ENCODE measurements around the gene FAM184B.

The FAM184B gene

GRCh38 chr4:17605236-17605635 is 176.2 kb downstream of the FAM184B start:
- Histone ChIP-seq H3K27me3 (ENCODE audit: insufficient read depth, low read length, poor library complexity, severe bottlenecking) (no peaks in the 10 kb centered on the region), H2AFZ (ENCODE audit: low read length) (no peak overlapping the region), H3K9ac (ENCODE audit: low read depth, low read length, poor library complexity, severe bottlenecking) (no peak overlapping the region), H3K9me2 (replicated peaks; ENCODE audit: low read depth, low read length) (no peaks in the 10 kb centered on the region), H4K20me1 (ENCODE audit: insufficient read depth, low read length, poor library complexity, severe bottlenecking) (no peaks in the 10 kb centered on the region), H3K4me3 (ENCODE audit: low read length, poor library complexity, severe bottlenecking) (no peak overlapping the region), H3F3A (ENCODE audit: low read depth) (no peaks in the 10 kb centered on the region), H3K4me2 (ENCODE audit: low read depth, low read length, poor library complexity, severe bottlenecking) (no peak overlapping the region), H3K4me1 (ENCODE audit: insufficient read depth, low read length, poor library complexity, severe bottlenecking) (no peaks in the 10 kb centered on the region), H3K36me3 (ENCODE audit: insufficient read depth, low read length) (peaks cover 52% of the 10 kb centered on the region; the same call in 1 of the 2 replicates), H3K79me2 (ENCODE audit: insufficient read depth, low read length) (no peaks in the 10 kb centered on the region), H3K9me3 (ENCODE audit: insufficient read depth, low read depth, low read length) (no peaks in the 10 kb centered on the region)
- TF ChIP-seq CTCF (conservative IDR thresholded peaks at IDR 0.05; ENCODE audit: low read length) (no peak), EZH2phosphoT487 (IDR thresholded peaks at IDR 0.05; ENCODE audit: borderline replicate concordance) (no peak)

DNA sequence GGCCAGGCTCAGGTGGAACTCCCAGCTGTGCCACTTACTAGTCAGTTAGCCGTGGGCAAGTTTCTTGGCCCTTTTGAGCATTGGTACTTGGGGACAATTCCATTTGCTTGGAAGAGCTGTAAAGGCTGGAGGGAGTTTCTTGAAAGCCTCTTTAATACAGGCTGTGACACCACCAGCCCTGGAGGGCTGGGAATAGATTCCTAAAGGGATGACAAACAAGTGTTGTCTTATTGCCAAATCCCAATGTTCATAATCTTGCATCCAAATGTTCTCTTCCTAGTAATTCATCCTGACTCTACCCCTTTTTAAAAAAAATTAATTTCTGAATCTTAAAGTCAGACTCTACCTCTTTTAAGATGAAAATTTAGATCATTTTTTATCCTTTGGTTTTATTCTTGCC is 181.6 kb downstream of the FAM184B start:
- Histone ChIP-seq H3K4me3 (ENCODE audit: low read length, poor library complexity, severe bottlenecking) (no peak overlapping the region), H2AFZ (ENCODE audit: low read length) (no peak overlapping the region), H3K9me3 (ENCODE audit: insufficient read depth, low read depth, low read length) (no peaks in the 10 kb centered on the region), H3K27me3 (ENCODE audit: insufficient read depth, low read length, poor library complexity, severe bottlenecking) (no peaks in the 10 kb centered on the region), H3K4me2 (ENCODE audit: low read depth, low read length, poor library complexity, severe bottlenecking) (no peak overlapping the region), H3F3A (ENCODE audit: low read depth) (no peaks in the 10 kb centered on the region), H3K79me2 (ENCODE audit: insufficient read depth, low read length) (no peaks in the 10 kb centered on the region), H4K20me1 (ENCODE audit: insufficient read depth, low read length, poor library complexity, severe bottlenecking) (no peaks in the 10 kb centered on the region), H3K4me1 (ENCODE audit: insufficient read depth, low read length, poor library complexity, severe bottlenecking) (no peaks in the 10 kb centered on the region), H3K36me3 (ENCODE audit: insufficient read depth, low read length) (peaks cover 60% of the 10 kb centered on the region; the same call in 1 of the 2 replicates), H3K9ac (ENCODE audit: low read depth, low read length, poor library complexity, severe bottlenecking) (no peak overlapping the region), H3K9me2 (replicated peaks; ENCODE audit: low read depth, low read length) (no peaks in the 10 kb centered on the region)
- TF ChIP-seq CTCF (conservative IDR thresholded peaks at IDR 0.05; ENCODE audit: low read length) (no peak), EZH2phosphoT487 (IDR thresholded peaks at IDR 0.05; ENCODE audit: borderline replicate concordance) (no peak)

DNA sequence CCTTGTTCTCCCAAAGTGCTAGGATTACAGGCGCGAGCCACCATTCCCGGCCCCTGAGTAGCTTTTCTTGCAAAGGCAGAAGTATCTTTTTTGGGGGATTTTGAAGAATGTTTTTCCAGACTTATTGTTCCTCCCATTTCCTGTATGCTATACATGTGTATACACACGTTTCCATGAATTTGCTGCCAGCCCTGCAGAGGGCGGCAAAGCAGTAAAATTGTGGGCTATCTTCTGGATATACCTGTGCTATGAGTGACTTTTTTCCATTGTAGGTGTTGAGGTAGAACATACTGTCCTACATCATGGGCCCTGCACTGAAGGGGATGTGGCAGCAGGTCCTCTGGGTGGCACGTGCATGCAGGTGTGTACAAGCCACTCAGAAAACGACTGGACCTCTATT is 183.9 kb downstream of the FAM184B start:
- H3K36me3 ChIP-seq (ENCODE audit: insufficient read depth, low read length): peaks cover 63% of the 10 kb centered on the region; the same call in 1 of the 2 replicates
- no peak overlapping the region for H3K4me3 ChIP-seq (ENCODE audit: low read length, poor library complexity, severe bottlenecking)
- H3K9me2 ChIP-seq (replicated peaks; ENCODE audit: low read depth, low read length): no peaks in the 10 kb centered on the region
- no peaks in the 10 kb centered on the region for H4K20me1 ChIP-seq (ENCODE audit: insufficient read depth, low read length, poor library complexity, severe bottlenecking)
- H3F3A ChIP-seq (ENCODE audit: low read depth): no peaks in the 10 kb centered on the region
- no peak overlapping the region for H2AFZ ChIP-seq (ENCODE audit: low read length)
- no peaks in the 10 kb centered on the region for H3K79me2 ChIP-seq (ENCODE audit: insufficient read depth, low read length)
- H3K9ac ChIP-seq (ENCODE audit: low read depth, low read length, poor library complexity, severe bottlenecking): no peak overlapping the region
- no peak overlapping the region for H3K4me2 ChIP-seq (ENCODE audit: low read depth, low read length, poor library complexity, severe bottlenecking)
- H3K27me3 ChIP-seq (ENCODE audit: insufficient read depth, low read length, poor library complexity, severe bottlenecking): no peaks in the 10 kb centered on the region
- TF ChIP-seq EZH2phosphoT487 (IDR thresholded peaks at IDR 0.05; ENCODE audit: borderline replicate concordance) (no peak), CTCF (conservative IDR thresholded peaks at IDR 0.05; ENCODE audit: low read length) (peak; percentile 66)
- H3K9me3 ChIP-seq (ENCODE audit: insufficient read depth, low read depth, low read length): no peaks in the 10 kb centered on the region
- no peaks in the 10 kb centered on the region for H3K4me1 ChIP-seq (ENCODE audit: insufficient read depth, low read length, poor library complexity, severe bottlenecking)
